Umbilical cord (tissue), 2 donors: ENCODE data around the gene PTPRT. TPM values are rescaled to one million over a fixed set of nuclear protein-coding genes. Genes with fewer than 3 reads are reported as not detected.

Source experiments
- DNase-seq: peaks from one replicate; pipeline ENCODE4 v3.0.0-alpha.2; 2015; ENCODE audit warnings: low spot score
- total RNA-seq: library from RNA; depleted of rRNA; stranded (reverse); fragments of >200 nt; gene quantifications from one replicate; pipeline ENCODE4 v1.2.3, GENCODE V29; 2014; ENCODE audit warnings: low replicate concordance; ENCODE audit not compliant: insufficient read depth

The PTPRT gene
- total RNA-seq, 1 donor from 2014 or later, result 17.8 TPM

DNA sequence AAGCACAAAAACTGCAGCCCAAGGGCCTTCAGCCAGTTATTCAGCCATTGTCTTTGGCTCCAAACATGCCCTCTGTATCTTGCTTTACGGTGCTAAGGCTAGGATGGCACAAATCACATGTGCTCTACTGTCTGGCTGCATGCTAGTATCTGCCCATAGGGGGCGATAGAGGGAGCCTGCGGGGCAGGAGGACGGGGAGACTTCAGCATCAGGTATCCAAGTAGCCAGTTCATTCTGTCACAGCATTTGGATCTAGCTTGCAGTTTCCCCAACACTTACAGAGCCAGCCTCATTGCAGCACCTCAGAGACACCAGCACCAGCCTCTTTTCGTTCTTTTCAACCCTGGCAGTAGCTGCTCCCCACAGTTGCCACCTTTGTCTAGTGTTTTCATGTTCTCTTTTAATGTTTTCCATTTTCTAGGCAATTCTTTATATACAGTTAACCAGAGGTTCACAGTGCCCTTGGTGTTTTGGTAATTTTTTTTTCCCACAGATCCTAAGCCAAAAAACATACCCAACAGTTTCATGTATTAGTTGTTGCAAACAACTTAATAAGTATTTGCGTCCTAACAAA is 705.9 kb downstream of the PTPRT start:
- no peak for DNase-seq

DNA sequence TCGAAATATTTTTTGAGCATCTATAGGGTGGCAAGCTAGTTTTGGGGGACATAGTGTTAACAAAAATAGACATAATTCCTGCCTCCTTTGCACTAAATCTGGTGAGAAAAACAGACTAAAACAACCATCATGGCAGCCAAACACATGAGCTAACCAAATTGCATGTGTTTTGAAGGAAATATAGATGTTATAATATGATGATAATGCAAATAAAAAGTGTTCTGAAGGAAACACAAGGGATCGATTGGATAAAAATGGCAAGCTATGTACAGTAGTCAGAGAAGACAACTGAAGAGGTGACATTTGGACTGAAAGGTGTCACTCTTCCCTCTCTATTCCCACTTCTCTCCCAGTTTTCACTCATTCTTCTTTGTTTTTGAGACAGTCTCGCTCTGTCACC is 706.9 kb downstream of the PTPRT start:
- no peak for DNase-seq

DNA sequence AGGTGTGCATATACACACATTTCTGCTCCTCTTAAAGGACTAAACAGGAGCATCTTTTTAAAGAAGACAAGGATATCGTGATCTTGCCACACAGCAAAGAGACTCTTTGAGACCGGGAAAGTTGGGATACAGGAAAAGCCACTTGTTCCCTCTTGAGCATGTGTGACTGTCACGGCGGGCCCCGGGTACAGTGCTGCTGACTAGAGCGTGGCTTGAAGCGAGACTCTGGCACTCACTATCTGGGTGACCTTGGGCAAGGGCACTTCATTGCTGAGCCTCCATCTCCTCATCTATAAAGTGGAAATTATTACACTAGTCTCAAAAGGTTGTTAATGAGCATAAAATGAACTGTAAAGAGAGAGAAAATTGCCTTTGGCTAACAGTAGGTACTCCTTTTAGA is 713.9 kb downstream of the PTPRT start:
- no peak for DNase-seq

DNA sequence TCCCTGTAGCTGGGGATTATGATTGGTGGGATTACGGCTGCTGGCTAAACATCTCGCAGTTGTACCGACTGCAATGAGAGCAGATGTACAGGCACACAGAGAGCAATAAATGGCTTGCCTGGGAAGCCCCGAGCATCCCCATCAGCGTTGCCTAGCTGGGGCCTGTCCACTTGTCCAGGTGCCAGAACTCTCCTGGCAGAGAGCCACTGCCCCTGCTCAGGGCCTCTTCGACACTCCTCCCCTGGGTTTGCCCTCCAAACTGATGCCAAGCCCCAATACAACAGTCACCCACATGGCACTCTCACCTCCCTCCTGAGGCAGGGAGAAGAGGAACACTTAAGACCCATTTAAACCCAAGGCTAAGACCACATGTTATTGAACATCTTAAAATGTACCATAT is 715.1 kb downstream of the PTPRT start:
- no peak for DNase-seq

DNA sequence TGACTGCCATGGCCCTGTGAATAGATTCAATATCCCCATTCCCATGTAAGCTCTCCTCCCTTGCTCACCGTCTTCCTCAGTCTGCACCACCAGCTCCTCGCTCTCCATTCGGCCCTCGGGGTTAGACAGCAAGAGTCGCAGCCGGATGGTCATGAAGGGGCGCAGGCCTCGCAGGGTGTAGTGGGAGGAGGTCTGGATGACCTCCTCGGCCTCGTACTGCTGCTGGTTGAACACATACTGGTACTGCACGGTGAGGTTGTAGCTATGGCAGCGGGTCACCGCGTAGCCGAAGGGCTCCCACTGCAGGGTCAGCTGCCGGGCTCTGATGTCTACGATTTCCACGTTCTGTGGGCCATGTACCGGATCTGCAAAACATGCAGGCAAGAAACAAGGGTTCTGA is 717.5 kb downstream of the PTPRT start:
- DNase-seq, result no peak

DNA sequence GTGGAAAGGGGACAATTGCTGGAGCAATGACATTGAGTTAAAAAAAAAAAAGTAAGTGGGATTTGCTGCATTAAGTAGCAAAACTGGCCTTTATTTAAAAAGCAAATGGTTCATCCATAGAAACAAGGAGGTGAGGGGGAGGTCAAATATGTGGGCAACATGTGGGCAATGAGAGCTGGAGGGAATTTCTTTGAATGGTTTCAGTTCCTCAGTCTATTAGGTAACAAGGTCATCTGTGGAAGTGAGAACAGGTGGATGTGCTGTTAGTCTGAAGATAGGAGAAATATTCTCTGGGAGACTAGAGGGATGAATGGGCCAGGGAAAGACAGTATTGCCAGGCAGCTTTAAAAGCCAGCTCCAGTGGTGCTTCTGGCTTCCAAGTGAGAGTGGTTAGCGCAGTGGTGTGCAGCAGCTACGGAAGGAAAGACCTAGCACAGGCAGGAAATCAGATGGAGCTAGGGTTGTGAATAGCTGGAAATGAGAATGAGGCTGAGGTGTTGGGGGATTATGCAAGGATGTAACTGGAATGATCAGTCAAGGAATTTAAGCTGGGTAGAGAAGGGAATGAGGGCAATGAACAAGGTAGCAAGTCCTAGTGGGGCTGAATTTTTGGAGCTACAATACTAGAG is 727.6 kb downstream of the PTPRT start:
- no peak for DNase-seq

DNA sequence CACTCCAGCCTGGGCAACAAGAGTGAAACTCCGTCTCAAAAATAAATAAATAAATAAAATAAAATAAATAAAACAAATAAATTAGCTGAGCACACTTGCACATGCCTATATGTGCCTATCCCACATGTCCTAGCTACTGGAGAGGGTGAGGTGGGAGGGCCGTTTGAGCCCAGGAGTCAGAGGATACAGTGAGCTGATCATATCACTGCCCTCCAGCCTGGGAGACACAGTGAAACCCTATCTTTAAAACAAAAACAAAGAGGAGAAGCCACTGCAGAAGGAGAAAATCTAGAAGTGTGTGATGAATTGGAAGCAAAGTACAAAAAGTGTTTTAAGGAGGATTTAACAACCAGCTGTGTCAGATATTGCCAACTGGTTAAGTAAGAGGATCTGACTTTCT is 728.4 kb downstream of the PTPRT start:
- DNase-seq, result no peak

DNA sequence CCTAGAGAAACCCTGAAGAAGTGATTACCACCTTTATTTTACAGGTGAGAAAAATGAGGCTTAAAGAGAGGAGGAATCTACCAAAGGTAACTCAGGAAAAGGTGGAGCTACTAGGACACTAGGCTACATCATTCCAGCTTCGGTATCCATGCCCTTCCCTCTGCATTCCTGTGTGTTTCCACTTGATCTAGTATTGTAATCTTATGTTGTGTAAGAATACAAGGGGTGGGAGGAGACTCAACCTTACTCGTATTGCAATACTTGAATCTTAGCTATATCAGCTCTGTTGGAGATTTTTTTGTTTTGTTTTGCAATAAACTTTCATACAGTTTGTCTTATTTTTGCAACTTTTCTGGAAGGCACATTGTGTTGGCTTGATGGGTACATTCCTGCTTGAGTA is 742.4 kb downstream of the PTPRT start:
- no peak for DNase-seq

DNA sequence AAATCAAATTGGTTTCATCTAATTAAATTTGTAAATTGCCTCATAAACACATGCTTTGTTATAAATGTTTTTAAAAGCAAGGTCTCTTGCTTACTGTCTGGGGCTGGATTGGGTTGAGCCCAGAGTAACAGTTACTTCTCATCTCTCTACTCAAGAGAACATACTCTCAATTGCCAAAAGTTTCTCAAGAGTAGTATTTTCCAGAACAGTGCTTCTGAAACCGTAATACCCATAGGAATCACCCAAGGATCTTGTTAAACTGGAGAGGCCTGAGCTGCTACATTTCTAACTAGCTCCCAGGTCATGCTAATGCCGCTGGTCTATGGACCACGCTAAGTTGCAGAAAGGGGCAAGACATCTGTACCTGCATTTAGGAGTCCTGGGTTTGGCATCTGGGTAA is 744.9 kb downstream of the PTPRT start:
- no peak for DNase-seq

DNA sequence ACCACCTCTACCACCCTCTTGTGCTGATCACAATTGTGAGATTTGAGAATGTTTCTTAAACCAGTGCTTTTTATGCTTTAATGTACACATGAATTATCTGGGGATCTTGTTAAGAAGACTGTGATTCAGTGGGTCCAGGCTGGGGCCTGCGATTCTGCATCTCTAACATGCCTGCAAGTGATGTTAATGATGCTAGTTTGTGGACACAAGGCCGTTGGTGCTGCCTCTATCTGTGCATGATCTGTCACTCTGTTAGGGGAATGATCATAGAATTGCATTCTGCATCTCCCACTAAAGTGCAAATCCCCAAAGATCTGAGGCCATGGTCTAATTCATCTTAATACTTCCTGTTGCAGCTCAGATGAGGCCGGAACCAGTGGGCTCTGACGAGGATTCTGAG is 746.5 kb downstream of the PTPRT start:
- no peak for DNase-seq

DNA sequence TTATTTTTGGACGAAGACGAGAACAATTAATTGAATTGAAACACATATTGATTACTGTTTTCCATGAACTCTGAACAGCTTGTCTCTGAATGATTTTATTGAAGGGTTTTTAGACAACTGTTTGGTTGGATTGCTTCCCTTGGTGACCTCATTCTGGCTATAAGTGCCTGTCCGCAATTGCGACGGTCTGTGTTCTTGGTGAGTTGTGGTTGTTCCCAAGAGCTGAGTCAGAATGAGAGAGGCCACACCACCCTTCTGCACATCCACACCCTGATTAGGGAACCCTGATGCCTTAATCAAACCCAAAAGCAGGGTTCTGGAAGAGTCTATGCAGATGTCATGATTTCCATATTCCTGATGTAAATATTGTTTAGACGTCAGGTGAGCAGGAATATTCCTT is 747.0 kb downstream of the PTPRT start:
- DNase-seq, result no peak

DNA sequence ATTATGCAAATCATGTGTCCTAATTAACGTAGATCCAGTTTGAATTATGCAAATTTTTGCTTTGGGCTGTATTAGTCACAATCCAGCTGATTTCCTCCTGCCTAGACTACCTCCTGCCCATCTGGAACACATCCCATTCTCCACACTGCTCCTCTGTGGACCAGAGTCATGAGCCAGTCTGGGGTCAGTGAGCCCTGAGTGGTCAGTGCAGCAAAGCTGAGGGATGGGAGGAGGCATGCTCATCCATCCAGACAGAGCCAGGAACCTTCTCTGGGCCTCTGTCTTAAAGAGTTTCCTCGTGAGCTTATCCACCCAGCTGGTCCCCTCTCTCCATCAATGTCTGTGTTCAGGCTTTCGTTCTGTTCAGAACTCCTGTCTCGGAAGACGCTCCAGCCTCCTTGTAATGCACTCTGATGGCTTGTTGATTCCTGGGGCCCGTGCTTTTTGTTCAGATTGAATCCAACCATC is 747.8 kb downstream of the PTPRT start:
- no peak for DNase-seq

DNA sequence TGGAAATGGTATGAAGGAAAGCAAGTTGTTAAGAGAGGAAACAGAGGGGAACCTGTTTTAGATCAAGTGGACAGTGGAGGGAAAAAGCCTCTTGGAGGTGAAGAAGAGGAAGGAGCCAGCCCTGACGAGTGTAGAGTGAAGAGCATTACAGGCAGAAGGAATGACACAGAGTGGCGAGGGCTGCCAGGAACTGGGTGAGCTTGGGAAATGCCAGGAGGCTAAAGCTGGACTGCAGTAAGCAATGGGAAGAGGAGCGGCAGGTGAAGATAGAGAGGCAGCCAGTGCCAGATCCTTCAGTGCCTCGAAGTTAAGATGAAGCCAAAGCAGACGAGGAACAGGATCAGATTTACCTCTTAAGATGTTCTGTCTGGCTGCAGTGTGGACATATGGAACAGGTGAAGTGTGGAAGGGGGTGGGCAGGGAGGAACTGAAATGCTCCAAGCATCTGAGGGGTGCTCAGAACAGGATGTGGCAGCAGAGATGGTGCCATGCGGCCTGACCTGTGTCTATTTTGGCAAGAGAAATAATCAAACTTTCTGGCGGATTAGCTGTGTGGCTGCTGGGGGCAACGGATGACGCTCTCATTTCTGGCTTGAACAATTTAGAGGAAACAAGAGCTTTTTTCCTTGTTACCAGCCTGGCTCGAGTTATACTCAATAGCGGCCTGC is 748.4 kb downstream of the PTPRT start:
- no peak for DNase-seq

DNA sequence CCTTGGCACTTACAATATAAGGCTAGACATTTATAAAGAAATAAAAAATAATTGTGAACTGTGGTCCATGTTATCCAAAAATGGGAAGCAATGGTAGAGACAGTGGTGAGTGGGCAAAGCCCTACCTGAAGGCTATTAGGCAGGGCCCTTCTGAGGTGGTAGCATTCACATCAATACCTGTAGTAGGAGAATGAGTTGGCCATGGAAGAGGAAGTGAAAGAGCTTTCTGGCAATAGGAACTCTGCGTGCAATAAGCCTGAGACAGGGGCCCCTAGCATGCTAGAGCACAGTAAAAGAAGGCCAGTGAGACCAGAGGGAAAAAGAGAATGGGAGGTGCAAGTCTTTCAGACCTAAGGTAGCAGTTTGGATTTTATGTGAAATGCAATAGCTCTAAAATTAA is 754.5 kb downstream of the PTPRT start:
- no peak for DNase-seq

DNA sequence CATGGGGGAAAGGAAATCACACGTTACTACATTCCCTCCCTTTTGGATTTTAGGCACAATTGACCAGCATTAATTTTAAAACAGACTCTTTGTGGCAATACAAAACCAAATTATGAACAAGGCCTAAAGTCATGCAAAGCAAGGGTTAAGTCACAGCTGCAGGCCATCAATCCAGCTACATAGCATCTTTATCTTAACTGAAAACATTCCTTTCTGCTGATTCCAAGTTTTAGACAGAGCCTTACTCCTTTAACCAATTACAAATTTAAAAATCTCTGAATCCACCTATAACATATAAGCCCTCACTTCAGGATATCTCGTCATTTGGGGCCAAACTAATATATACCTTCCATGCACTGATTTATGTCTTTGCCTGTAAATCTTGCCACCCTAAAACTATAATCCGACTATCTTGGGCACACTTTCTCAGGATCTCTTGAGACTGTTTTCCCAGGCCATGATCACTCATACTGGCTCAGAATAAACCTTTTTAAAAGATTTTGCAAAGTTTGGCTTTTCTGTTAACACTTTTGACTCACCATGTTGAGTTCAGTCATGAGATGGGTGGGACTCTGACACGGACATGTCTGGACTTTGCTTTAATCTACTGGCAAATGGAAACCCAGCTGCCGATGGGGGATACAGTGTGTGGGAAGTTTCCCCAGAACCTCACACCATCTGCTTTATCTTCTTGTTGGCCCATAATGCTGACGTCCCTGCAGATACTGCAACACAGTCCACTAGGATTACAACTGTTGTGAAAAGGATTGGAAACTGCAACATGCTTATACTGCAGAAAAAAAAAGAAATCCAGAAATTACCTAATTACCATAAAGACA is 757.0 kb downstream of the PTPRT start:
- DNase-seq, result peak; percentile 96

DNA sequence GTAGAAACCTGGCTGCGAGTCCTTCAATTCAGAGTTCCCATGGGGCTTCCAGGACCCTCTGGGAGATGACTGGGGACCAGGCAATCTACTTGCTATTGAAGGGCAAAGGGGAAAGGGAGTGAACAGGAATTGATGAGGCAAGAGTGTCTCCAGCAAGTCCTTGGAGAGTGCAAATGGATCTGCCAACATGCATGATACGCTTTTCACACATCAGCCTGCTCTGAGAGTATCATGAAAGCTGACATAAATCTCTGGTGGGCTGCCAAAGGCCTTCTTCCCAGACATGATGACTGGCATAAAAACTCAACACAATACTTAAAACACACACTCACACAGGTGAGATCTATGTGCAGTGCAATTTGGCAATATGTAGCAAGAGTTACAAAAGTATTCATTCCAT is 759.1 kb downstream of the PTPRT start:
- DNase-seq, result no peak

DNA sequence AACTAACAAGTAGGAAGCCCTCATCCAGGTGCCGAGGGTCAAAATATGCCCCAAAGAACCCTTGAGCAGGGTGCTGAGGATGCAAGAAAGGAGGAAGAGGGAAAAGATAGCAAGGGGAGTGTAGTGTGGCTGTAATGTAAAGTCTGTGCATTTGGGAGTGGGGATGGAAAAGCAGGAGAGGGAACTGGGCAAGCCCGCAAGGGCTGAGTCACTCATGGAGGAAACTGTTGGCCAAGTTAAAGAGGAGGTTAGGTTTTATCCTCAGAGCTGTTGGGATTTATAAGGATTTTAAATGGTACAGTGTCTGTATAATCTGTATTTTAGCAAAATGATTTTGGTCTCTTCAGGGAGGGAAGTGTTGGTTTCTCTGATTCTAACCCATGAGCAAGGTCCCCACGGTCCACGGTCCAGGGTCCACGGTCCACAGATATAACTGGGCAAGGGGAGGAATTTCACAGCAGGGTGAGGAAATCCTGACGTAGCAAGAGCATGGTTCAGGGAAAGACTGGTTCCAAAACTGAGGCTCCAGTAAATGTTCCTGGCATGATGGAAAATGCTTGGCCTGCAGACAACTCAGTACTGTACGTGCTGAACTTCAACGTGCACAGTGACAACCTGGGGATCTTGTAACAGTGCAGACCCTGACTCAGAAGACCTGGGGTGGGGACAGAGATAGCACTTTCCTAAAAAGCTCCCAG is 759.8 kb downstream of the PTPRT start:
- DNase-seq, result peak; percentile 90

DNA sequence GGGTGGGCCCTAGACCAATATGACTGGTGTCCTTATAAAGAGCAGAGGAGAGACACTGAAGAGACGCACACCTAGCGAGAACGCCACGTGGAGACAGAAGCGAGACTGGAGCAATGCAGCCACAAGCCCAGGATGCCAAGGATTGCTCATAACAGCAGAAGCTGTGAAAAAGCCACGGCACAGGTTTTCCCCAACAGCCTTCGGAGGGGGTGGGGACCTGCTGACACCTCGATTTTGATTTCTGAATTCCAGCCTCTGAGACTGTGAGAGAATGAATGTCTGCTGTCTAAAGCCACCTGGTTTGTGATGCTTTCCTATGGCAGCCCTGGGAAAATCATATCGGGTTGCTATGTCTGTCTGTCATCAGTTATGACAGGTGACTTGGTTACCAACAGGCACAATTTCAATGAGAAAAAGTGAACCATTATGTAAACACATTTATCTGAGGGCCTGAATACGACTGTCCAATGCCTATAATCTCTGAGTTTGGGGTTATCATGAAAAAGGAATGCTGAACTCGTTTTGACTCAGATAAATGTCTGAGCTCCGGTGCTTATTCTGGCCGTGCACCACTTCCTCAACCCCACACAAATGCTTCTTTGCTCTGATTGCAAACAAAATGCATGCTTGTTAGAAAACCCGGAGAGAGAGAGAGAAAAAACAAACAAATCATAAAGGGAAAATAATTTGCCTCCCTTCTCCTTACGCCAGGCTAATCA is 769.7 kb downstream of the PTPRT start:
- DNase-seq, result peak; percentile 69

DNA sequence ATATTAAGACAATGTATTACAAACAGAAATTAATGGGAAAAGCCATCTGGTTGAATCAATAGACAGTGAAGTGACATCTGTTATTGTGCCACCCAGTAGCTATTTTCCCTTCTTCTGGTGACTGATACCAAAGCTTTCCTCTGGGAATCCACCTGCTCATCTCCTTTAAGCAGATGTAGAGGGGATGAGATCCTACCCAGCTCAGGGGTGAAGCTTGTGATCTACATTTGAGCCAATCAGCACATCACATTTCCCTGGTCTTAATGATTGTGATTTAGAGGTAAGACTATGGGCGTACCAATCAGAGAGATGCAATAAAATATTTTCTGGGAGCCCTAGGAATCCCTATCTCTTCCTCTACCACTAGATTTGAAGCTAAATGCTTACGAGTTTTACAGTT is 782.9 kb downstream of the PTPRT start:
- DNase-seq, result no peak

DNA sequence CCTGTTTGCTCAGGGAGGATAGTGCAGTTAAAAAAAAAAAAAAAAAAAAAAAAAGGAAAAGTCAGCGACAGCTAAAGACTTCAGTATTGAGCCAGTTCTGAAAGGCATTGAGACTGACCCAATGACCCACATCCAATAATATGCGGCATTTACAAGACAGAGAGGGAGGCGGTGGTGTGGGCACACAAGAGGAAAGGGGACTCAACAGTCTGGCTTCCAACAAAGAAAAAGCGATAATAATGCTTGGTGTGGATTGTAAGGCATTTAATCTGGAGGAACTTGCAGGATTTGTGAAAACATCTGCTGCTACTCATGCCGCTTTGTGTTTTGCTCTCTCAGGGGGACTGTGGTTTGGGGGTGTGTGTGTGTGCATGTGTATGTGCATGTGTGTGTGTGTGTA is 787.3 kb downstream of the PTPRT start:
- DNase-seq, result peak; percentile 26

DNA sequence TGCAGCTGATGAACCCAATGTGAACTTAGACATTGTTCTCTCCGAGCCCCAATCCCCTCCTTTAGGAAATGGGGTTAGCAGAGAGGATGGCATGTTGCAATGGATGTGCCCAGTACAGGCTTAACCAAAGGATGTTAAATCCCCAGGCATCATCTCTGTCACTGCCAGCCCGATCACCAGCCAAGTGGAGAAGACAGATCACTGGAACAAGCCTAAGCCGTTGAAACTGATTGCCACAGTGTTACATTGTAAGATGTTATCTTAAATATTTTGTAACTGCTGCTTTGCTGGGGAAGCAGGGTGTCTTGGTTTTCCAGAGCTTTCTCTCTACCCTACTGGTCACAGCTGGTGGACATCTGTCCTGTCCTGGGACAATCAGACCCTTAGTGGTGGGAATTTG is 788.1 kb downstream of the PTPRT start:
- DNase-seq, result peak; percentile 10
